ENCODE results near the gene MPP3. TPM values are rescaled to one million over a fixed set of nuclear protein-coding genes. Genes with fewer than 3 reads are reported as not detected.
A peak's percentile ranks its signal among the peaks of the same experiment; 100 is the strongest.

The MPP3 gene
- total and polyA plus RNA-seq, 9 of the 15 experiments (the other 6 are each of a cell fraction or from before 2014, with no cell fraction given), result 0.41 to 10.4 (median 4.5) TPM

- WGBS (ENCODE audit: insufficient coverage, low coverage, missing lambda C conversion rate), result 39% methylated on average over 10 of the region's 10 CpGs
- Histone ChIP-seq H3K9me3 (replicated peaks; ENCODE audit: control insufficient read depth, insufficient read depth, low read depth, low read length) (no peaks in the 10 kb centered on the region), H3K9me1 (ENCODE audit: control insufficient read depth, insufficient read depth, low read length) (no peaks in the 10 kb centered on the region), H3K27ac (ENCODE audit: extremely low read depth, low read depth, low read length) (no peak overlapping the region), H3K79me2 (ENCODE audit: control insufficient read depth, insufficient read depth, low read length) (no peaks in the 10 kb centered on the region), H3K36me3 (ENCODE audit: control insufficient read depth, insufficient read depth, low read length) (no peaks in the 10 kb centered on the region), H4K20me1 (replicated peaks; ENCODE audit: control insufficient read depth, insufficient read depth, low read length) (no peaks in the 10 kb centered on the region; the same call in 1 of the 2 replicates), H2AFZ (ENCODE audit: low read depth, low read length) (no peak overlapping the region), H3K4me1 (replicated peaks in 1 of 2; ENCODE audit: control insufficient read depth in 2 of 2, insufficient read depth in 2 of 2, low read length in 2 of 2) (peaks cover 0 to 33% of the 10 kb centered on the region in 2 experiments; a peak in 4 of 5 replicates), H3K9ac (ENCODE audit: insufficient read depth in 1 of 2, low read depth in 2 of 2, low read length in 2 of 2) (no peak overlapping the region), H3K4me3 (no peak overlapping the region), H3K4me2 (ENCODE audit: insufficient read depth, low read length) (no peak overlapping the region), H3K27me3 (ENCODE audit: control insufficient read depth in 2 of 2, insufficient read depth in 2 of 2, low read length in 2 of 2) (peaks cover 0 to 19% of the 10 kb centered on the region in 2 experiments; a peak in 3 of 5 replicates)
- DNase-seq (ENCODE audit: extremely low read depth in 1 of 4, low spot score in 3 of 4) (no peak), FAIRE-seq (no peak), ATAC-seq (no peak)
- ChIA-PET POLR2A (interaction anchor here (0.6 kb wide), 2 partner anchors 47 to 479 kb away, joined by 3 to 4 read pairs; no protein-coding TSS in a partner anchor), CTCF (ENCODE audit: low intra/inter-chr PET ratio) (interaction anchor here (0.8 kb wide), 2 partner anchors 164 to 474 kb away, joined by 3 read pairs; no protein-coding TSS in a partner anchor)
- in situ Hi-C loops (cut with MboI) (no loop called here), intact Hi-C loops (cut with micrococcal nuclease) (loop anchor here (2.0 kb wide), 1 partner anchor 117 kb away; no protein-coding TSS in a partner anchor)
- no TSS peak for BruUV-seq (replicated peaks)
- no peak for TF ChIP-seq BRD4 (IDR thresholded peaks at IDR 0.05)
- TF ChIP-seq HNRNPL (IDR thresholded peaks at IDR 0.05; ENCODE audit: low read depth, low read length), result 0 out of 2 replicates have a peak, but pooled peaks have one; percentile 40
- TF ChIP-seq TAF7 (tag; IDR thresholded peaks at IDR 0.05), result no peak
- TF ChIP-seq NFXL1 (CRISPR knock-in tag; IDR thresholded peaks at IDR 0.05), result no peak
- TF ChIP-seq ZFPM2 (CRISPR knock-in tag; IDR thresholded peaks at IDR 0.05), result no peak
Measured at GRCh38 chr17:43877451-43878155, 44.7 kb upstream of the MPP3 start.

All from K562 (cell line).